Activated effector memory CD4-positive, alpha-beta T cell treated with Interleukin-2 at 50 U/mL for 16 hours (primary cell): ENCODE results near the gene RYR3.
"Not testable (repeated sequence)": the region's sequence is repeated elsewhere in the genome, so short reads cannot be mapped to it uniquely, and the experiment has no call there.

Experiments used
- DNase-seq: peaks from one replicate; pipeline ENCODE4 v3.0.0-alpha.2; 2020

RYR3 gene

GRCh38 chr15:33526532-33526931 is 215.8 kb downstream of the RYR3 start:
- no peak for DNase-seq

- DNase-seq, result no peak
Observed at GRCh38 chr15:33533197-33533596, 222.4 kb downstream of the RYR3 start.

GRCh38 chr15:33534642-33535041 is 223.9 kb downstream of the RYR3 start:
- DNase-seq, result no peak

GRCh38 chr15:33535135-33535534 is 224.4 kb downstream of the RYR3 start:
- no peak for DNase-seq

GRCh38 chr15:33539825-33540573 is 229.2 kb downstream of the RYR3 start:
- DNase-seq, result no peak

- DNase-seq, result no peak
Observed at GRCh38 chr15:33543957-33544356, 233.2 kb downstream of the RYR3 start.

- DNase-seq, result no peak
Observed at GRCh38 chr15:33545866-33546265, 235.1 kb downstream of the RYR3 start.

- no peak for DNase-seq
Observed at GRCh38 chr15:33547876-33548275, 237.1 kb downstream of the RYR3 start.

- no peak for DNase-seq
Observed at GRCh38 chr15:33551860-33552259, 241.1 kb downstream of the RYR3 start.

GRCh38 chr15:33553157-33553556 is 242.4 kb downstream of the RYR3 start:
- DNase-seq, result no peak

GRCh38 chr15:33559207-33559890 is 248.6 kb downstream of the RYR3 start:
- DNase-seq, result no peak

GRCh38 chr15:33561407-33561806 is 250.6 kb downstream of the RYR3 start:
- DNase-seq, result no peak

- DNase-seq, result no peak
Observed at GRCh38 chr15:33561967-33562366, 251.2 kb downstream of the RYR3 start.

- no peak for DNase-seq
Observed at GRCh38 chr15:33565094-33565493, 254.3 kb downstream of the RYR3 start.

GRCh38 chr15:33567652-33568051 is 256.9 kb downstream of the RYR3 start:
- no peak for DNase-seq

- DNase-seq, result no peak
Observed at GRCh38 chr15:33569036-33569435, 258.3 kb downstream of the RYR3 start.

GRCh38 chr15:33577911-33578310 is 267.1 kb downstream of the RYR3 start:
- not testable (repeated sequence) for DNase-seq

GRCh38 chr15:33580526-33580925 is 269.8 kb downstream of the RYR3 start:
- DNase-seq, result no peak

GRCh38 chr15:33581032-33581431 is 270.3 kb downstream of the RYR3 start:
- DNase-seq, result no peak

GRCh38 chr15:33584797-33585196 is 274.0 kb downstream of the RYR3 start:
- no peak for DNase-seq

- no peak for DNase-seq
Observed at GRCh38 chr15:33586786-33587697, 276.3 kb downstream of the RYR3 start.

- DNase-seq, result no peak
Observed at GRCh38 chr15:33587773-33588172, 277.0 kb downstream of the RYR3 start.

GRCh38 chr15:33592864-33593263 is 282.1 kb downstream of the RYR3 start:
- DNase-seq, result no peak
